HS-27A (cell line): ENCODE measurements around the gene ENPP6.
"Not testable (repeated sequence)": the region's sequence is repeated elsewhere in the genome, so short reads cannot be mapped to it uniquely, and the experiment has no call there.

Experiments used
- DNase-seq: peaks from one replicate; pipeline ENCODE4 v3.0.0-alpha.2; 2012; ENCODE audit warnings: low read depth, missing footprints

Gene ENPP6

DNA sequence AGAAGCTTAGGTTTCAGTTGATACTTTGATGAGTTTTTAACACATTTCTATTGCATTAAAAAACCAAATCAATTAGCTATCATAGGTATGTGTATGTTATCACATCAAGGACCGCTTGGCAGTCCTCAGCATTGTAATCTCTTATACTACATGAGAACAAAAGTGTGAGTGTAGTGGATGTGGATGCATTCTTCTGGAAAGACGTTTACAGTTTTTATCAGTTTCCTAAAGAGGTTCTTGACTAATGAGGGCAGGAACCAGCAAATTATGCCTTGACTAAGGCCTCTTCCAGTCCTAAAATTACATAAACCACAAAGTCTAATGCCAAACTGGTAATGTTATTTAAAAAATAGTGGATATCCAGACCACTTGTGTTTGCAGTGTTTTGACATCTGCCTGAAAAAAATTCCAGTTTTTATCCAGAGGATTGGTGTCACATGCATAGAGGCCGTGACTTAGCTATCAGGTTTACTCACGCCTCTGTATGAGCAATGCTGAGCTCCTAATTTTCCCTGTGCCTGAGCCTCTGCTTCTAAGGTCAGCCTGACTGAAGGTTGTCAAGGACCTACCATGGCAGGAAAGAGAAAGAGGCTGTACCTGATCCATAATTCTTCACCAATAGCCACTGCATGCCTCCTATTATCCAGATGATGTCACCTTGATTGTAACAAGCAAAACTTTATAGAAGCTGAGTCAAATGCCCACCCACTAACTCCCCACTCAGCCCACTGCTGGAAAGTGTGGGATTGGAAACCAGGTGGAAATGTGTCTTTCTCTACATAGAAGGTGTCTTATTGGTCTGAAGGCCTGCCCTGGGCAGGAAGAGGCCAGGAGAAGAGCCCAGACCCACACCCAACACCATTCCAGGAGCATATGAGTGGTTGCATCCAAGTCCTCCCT lies 68.7 kb downstream of the ENPP6 start:
- no peak for DNase-seq

DNA sequence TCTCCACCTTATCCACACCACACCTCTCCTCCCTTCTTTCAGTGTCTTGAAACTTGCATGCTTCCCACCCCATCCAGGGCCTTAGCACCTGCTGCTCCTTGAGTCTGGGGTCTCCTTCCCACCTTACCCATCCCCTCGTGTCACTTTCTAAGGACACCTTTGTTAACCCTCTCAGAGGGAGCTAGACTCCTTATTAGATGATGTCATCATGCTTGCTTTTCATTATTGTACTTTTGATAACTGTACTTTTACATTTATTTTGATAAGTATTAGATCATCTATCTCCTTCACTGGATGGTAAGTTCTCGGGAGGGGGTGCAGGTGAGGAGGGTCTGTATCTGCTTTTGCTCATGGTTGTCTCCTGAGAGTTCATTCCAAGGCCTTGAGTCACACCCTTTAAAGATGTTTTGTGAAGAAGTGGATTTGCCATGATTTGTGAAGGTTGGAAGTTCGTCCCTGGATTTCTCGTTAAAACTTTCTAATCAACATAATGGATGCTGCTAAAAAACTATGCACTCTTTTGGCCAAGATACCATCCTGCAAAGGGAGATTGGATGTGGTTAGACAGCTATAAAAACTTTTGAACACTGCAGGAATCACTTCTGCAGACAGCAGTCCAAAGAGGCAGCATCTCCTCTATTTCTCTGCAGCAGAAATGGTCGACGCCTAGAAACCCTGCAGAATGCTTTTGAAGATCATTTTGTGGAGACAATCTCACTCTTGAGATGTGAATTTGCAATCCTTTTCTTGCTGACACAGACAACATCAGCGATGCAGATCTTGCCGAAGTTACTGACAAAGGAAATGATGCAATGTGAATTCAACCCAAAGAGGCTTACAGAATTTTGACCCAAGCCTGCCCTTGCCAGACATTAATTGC lies 69.6 kb downstream of the ENPP6 start:
- no peak for DNase-seq

DNA sequence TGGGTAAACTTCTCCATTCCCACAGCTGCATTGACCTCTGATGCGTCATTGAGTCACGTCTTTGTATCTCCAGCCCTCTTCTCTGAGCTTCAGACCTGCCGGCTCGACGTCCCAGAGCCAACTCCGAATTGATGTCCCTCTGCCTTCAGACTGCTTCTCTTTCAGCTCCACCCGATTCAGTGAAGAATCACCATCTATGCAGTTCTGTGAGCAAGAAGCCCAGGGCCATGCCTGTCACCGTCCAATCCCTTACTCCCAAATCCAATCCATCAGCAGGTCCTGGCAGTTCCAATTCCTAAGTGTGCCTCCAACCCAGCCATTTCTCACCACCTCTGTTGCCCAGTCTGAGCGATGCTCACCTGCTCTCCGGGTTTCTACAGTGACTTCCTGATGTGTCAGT lies 70.7 kb downstream of the ENPP6 start:
- DNase-seq = no peak

DNA sequence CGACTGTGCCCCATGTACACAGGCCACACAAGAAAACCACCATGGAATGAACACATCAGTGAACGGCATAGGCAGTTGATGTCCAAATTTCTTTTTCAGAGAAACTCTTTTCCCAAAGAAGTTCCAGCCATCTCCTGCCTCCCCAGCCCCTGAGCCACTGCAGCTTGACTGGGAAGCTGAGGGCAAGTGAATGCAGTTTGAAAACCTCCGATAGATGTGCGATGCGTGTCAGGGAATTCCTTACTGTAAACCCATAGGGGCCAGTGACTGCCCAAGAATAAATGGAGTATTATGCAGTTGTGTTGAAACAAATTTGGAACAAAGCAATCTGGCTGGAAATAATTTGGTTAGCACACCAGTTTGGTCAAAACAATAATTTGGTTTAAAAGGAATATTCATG lies 72.1 kb downstream of the ENPP6 start:
- DNase-seq = no peak

DNA sequence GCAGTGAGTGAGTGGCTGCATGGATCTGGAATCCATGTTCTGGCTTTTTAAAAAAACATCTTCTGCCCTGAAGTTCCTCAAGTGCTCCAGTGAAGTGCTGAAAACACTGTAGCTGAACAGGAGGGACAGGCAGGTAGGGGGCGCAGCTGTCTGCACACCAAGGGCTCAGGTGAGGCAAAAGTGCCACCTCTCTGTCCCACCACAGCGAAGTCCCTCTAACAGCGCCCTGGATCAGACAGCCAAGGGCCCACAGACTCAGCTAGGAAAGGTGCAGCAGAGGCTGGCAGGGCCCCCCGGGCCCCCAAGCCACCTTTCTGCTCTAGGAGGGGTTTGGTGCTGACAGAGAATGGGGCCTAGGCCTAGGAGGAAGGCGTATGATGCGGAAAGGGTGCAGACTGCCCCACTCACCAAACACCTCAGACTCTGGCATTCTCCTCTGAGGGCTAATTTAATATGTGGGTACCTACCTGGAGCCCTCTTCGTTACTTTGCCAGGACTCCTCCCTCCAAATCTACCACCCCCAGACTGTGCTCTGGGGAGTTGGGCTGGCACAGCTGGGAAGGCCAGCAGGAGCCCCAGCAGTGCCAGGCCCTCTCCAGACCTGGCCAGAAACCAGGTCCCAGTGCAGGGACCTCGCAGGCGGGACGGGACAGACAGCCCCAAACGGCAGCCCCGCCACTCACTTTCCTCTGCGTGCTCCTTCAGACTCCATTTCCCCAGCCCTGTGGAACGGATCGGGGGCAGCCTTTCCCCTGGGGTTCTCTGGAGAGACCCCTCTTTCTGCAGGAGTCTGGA lies 73.7 kb downstream of the ENPP6 start:
- DNase-seq = no peak

DNA sequence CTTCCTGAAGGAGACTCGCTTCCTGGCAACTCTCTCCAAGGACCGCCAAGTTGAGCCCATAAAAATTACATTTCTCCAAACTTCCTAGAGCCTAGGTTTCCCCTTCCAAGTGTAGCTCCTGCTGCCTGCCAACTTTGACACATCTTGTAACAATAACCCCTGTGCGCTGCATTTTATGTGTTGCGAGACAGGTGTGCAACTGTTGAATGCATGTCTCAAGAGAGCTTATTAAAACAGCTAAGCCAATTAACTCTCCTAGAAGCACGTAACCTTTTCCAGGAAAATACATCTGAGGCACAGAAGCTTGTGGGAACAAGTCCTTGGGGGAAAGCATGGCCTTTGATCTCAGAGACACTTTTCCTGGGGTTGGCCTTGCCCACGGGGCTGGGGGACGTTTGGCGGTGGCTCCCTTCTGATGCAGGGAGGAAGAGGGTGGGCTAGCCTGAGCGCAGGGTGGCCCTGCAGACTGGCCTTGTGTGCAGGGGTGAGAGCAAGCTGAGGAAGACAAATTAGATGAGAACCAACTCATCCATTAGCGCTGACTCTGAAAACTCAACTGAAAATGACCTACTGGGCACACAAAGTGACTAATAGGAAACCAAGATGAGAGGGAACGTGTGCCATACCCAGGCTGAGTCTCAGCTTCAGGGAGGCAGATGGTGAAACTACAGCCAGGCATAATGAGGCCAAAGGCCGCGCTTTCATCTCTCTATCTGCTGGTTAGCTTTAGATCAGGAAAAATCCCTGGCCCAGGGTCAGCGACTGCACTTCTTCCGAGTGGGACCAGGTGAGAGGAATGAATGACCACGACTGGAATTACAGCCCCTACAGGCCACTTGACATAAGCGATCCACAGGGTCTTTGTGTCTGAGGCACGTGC lies 75.3 kb downstream of the ENPP6 start:
- DNase-seq = no peak

DNA sequence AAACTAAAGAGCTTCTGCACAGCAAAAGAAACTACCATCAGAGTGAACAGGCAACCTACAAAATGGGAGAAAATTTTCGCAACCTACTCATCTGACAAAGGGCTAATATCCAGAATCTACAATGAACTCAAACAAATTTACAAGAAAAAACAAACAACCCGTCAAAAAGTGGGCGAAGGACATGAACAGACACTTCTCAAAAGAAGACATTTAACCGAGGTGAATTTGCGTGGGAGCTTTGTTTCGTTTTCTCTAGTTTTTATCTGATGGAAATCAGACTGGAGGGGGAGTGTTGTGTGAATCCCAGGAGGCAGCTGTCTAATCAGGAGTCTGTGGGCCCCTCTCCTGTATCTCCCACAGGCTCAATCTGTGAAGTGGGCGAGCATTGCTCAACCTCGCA lies 76.8 kb downstream of the ENPP6 start:
- DNase-seq = not testable (repeated sequence)

DNA sequence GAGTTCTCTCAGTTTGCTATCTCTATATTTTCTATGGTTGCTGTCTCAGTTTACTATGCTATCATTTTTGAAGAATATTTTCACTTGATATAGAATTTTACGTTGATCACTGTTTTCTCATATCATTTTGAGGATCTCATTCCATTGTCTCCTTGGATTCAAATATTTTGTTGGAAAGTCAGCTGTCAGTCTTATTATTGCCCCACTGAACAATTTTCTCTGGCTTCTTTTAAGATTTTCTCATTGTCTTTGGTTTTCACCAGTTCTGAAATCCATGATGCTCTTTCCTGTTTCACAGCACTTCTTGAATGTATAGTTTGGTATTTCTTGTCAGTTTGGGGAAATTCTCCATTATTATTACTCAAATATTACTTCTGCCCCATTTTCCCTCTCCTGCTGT lies 81.1 kb downstream of the ENPP6 start:
- DNase-seq = no peak

DNA sequence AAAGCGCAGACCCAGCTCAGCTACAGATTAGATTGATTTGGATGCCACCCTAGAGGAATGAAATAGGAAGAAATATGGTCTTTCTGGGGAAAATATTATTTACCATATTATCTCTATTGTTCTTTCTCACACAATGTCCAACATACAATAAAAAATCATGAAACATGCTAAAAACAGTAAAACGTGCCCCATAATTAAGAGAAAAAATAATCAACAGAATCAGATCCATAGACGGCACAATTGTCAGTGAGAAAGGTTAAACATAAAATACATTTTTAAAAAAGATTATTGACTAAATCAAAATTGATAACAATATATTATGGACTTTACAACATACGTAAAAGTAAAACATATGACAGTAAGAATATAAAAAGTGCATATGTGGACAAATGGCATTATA lies 90.9 kb downstream of the ENPP6 start:
- DNase-seq = no peak

DNA sequence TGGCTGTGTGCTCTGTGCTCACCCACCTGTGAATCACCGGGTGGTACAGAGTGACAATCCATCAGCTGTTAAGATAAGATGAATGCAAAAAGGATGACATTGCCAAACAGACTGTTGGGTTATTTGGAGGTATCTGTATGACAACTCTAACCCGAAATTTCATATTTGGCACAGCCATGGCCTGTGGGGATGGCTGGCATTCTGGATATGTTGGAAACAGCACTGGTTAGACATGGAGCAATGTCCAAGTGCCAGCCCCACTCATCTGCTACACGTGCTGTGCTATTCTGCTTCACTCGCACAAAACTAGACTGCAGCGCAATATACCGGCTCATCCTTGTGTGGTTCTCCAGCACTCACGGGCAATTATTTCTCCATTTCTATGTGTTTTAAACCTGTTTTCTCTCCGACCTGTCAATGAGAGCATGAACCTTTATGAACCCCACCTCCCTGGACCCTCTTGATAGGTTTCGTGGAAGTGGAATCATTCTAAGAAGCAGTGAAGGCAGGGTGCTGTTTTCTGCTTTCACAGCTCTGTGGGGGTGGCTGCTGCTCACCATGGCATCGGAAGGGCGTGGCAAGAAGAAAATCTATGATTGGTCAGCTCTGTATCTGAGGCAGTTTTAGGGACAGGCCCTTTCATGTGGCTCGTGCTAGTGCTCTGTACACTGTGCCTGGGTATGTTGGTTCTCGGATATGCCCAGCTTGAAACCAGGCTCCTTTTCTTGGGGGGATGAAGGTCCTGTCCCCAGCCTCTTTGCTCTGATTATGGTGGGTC lies 94.9 kb downstream of the ENPP6 start:
- no peak for DNase-seq

DNA sequence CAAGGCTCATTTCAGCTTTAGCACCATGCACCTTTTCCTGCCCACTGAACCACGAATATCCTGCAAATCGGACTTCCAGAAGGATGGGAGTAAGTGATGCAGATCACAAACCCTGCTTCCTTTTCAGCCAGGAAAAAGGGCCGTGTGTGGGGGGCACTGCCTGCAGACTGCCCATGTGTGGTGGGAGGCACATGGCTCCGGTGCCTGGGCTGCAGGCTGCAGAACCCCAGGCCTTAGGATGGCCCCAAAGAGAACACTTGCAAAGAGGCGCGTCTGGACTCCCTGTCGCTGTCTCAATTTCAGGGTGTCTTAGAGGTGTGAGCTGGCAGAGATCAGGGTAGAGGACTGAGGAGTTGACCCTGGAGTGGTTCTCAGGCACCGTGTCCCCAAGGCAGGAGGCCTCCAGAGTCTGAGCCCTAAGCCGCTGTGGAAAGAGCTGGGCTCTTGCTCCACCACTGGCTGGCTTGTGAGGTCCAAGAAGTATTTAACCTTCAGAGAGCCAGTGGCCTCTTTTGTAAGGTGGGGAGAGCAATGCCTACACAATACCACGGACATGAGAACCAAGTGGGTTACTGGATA lies 97.0 kb downstream of the ENPP6 start:
- DNase-seq = no peak

DNA sequence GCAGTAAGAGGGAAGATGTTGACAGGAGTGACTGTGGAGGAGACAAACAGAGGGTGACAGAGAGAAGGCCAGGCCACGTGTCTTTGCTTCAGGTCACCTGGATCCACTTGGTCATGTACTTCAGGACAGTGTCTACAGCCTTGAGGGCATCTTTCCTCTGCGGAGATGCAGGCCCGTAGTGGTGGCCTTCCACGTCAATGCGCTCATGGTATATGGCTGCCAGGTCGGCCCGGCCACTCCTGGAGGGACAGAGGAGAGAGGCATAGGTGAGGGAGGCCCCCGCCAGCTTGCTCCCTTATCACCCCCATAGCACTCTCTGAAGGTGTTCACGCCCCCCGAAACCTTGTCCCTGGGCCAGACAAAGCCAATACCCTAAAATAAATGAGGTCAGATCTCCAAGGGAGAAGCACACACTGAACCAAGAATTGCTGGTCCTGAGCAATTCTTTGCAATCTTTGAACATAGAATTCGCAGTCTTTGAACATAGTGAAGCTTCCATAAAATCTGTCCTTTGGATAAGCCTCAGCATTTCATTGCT lies 99.9 kb downstream of the ENPP6 start:
- DNase-seq = no peak

DNA sequence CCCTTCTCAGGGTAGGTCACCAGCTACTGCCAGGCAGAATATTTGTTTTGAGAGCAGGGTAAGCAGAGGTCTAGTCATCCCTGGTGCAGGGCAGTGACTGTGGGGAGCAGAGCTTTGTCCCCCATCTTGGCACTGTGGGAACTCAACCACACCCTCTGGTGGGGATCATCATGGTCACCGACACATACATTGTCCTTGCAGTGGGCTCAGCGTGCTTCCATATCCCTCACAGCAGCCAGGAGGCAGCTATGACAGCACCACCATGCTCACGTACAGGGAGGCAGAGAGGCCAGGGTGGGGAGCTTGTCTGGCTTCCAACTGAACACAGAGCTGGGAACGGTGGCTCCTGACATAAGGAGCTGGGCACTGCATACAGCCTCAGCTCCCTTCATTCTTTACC lies 102.3 kb downstream of the ENPP6 start:
- DNase-seq = no peak

DNA sequence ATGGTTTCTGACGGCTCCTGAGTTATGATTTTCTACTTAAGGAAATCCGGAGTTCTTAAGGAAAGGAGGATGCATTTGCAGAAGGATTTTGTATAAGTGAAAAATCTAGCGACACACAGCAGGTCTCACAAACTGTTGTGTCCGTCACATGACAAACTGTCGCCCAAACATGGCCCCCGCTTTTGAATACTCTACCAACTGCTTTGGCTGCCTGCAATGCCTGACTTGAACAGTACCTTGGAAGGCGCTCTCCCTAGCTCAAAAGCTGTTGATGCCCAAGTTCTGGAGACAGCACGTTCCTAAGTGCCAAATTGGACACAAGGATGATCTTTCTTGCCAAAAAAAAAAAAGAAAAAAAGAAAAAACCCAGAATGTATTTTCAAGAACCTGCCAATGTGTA lies 103.2 kb downstream of the ENPP6 start:
- DNase-seq = no peak

DNA sequence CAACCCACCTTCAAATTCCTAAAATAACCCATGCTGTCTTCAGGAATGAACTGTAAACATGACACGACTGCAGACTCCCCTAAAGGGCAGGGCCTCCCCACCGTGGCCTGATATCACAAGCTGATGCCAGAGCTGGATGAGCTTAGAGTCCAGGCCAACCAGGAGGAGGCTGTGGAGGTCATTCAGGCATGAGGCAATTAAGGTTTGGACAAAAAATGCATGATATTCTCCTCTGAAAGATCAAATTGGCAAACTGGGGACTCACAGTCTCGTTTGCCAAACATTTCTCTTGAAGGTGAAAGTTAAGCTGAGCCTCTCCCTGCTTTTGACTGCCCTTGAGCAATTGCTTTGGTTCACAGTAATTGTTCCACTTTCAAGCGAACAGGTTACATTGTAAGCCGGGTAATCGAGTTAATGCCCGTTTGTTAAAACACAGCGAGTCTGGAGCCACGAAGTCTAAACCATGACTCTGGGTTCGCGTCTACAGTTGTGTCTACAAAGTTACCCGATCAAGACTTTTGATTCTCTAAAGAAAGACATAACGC lies 105.6 kb downstream of the ENPP6 start:
- DNase-seq = no peak

DNA sequence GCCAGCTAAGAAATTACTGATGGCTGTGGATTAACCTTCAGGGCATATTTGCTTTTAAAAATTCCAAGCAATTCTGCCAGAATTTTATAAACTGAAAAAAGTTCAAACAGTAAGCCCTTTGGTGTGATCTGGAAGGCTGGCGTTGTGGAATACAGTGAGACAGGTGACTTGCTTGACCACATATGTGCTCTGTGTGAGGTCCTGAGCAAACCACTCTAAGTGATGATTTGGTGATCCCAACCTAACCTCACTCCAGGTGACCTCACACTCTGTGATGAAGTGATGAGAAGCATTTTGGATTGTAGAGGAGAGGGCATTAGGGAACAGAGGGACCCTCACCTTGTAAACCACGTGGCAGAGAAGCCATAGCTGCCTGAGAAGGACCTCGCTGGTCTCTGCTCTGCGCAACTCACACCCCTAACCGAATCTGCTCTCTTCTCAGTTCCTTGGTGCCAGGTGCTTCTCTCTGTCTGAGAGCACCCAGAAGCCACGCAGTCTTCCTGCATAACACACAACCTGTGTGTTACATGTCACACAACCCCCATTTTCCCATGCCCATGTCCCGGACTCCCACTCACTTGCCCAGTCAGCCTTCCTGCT lies 106.3 kb downstream of the ENPP6 start:
- no peak for DNase-seq

DNA sequence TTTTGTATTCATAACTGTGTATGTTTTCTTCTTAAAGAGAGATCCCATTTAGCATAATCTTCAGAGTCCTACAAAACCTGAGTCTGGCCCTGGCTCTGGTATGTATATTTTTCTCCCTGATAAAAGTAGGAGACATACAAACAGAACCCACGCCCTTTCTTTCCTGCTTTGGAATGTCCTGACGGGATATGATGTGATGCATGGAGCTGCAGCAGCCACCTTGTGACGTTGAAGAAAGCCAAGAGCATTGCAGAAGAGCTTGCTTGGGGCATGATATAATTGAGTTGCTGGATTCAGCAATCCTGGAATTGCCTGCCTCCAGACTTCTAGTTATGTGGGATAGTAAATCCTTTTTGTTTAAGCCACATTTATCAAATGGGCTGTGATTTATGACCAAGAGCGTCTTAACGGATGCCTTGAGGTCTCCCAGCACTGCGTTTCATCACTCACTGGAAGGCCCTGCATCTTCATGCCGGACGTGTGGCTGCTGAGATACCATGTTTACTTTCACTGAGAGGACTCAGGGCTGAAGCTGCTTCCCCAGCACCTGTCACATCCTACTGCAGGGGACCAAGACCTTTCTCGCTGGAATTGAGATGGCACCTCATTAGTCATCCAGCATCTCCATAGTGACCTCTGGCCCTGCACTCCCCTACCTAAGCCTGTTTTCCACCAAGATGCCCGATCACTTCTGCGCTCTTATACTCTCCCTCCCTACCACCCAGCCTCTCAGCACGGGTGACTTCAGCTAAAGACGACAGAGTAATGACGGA lies 107.0 kb downstream of the ENPP6 start:
- DNase-seq = no peak

DNA sequence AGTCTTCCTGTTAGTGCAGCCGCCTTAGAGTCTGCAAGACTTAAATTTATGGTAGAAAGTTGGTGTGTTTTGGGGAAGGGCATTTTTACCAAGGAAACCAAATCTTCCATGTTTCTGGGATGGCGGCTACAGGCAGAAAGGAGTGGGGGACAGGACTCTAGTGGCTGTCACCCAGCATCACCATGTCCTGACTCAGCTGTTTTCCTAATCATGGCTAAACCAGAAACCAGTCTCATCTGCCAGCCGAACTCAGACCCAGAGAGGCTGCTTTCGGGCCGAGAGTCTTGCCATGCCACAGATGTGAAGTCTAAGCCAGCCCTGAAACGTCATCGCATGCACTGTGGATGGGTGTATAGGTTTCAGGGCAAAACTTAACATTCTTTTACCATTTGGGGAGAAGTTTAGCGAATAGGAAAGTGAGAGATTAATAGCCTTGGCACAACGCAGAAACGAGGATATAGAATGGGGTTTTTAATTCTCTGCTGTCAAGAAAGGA lies 109.6 kb downstream of the ENPP6 start:
- DNase-seq = no peak
